ENCODE results near the gene SLF2. TPM values are rescaled to one million over a fixed set of nuclear protein-coding genes. Genes with fewer than 3 reads are reported as not detected.

SLF2 gene
- total RNA-seq, 2 donors from 2014 or later, result 15.1 to 21.9 TPM

GRCh38 chr10:100866575-100867098, 46.1 kb upstream of the SLF2 start:
- H3K9me3 ChIP-seq, result no peaks in the 10 kb centered on the region
- no peak for DNase-seq
- H3K36me3 ChIP-seq, result no peaks in the 10 kb centered on the region
- no peak overlapping the region for H3K27ac ChIP-seq
- intact Hi-C loops (cut with DNase I), result no loop called here
- no peaks in the 10 kb centered on the region for H3K4me1 ChIP-seq
- no peak overlapping the region for H3K9ac ChIP-seq (ENCODE audit: low read depth in 2 of 2, low read length in 2 of 2)
- no peaks in the 10 kb centered on the region for H3K27me3 ChIP-seq
- no peak overlapping the region for H3K4me3 ChIP-seq
- no peak for TF ChIP-seq CTCF (IDR thresholded peaks at IDR 0.05)

GRCh38 chr10:100867261-100867963, 45.4 kb upstream of the SLF2 start:
- TF ChIP-seq CTCF (IDR thresholded peaks at IDR 0.05), result no peak
- H3K4me1 ChIP-seq, result no peaks in the 10 kb centered on the region
- intact Hi-C loops (cut with DNase I), result no loop called here
- no peaks in the 10 kb centered on the region for H3K36me3 ChIP-seq
- no peak overlapping the region for H3K27ac ChIP-seq
- no peak overlapping the region for H3K4me3 ChIP-seq
- H3K9me3 ChIP-seq, result no peaks in the 10 kb centered on the region
- DNase-seq, result no peak
- no peak overlapping the region for H3K9ac ChIP-seq (ENCODE audit: low read depth in 2 of 2, low read length in 2 of 2)
- no peaks in the 10 kb centered on the region for H3K27me3 ChIP-seq

GRCh38 chr10:100868382-100868781, 44.4 kb upstream of the SLF2 start:
- Histone ChIP-seq H3K27ac (no peak overlapping the region), H3K4me3 (no peak overlapping the region), H3K36me3 (no peaks in the 10 kb centered on the region), H3K4me1 (no peaks in the 10 kb centered on the region), H3K27me3 (no peaks in the 10 kb centered on the region), H3K9ac (ENCODE audit: low read depth in 2 of 2, low read length in 2 of 2) (no peak overlapping the region), H3K9me3 (no peaks in the 10 kb centered on the region)
- intact Hi-C loops (cut with DNase I), result no loop called here
- TF ChIP-seq CTCF (IDR thresholded peaks at IDR 0.05), result no peak
- DNase-seq, result no peak

GRCh38 chr10:100869399-100869798, 43.4 kb upstream of the SLF2 start:
- Histone ChIP-seq H3K9me3 (no peaks in the 10 kb centered on the region), H3K4me1 (no peaks in the 10 kb centered on the region), H3K36me3 (no peaks in the 10 kb centered on the region), H3K9ac (ENCODE audit: low read depth in 2 of 2, low read length in 2 of 2) (no peak overlapping the region), H3K27me3 (no peaks in the 10 kb centered on the region), H3K4me3 (no peak overlapping the region), H3K27ac (no peak overlapping the region)
- intact Hi-C loops (cut with DNase I), result no loop called here
- no peak for TF ChIP-seq CTCF (IDR thresholded peaks at IDR 0.05)
- DNase-seq, result no peak

- H3K36me3 ChIP-seq, result no peaks in the 10 kb centered on the region
- H3K9ac ChIP-seq (ENCODE audit: low read depth in 2 of 2, low read length in 2 of 2), result no peak overlapping the region
- no peaks in the 10 kb centered on the region for H3K27me3 ChIP-seq
- TF ChIP-seq CTCF (IDR thresholded peaks at IDR 0.05), result peak; percentile 43
- H3K27ac ChIP-seq, result no peak overlapping the region
- H3K4me3 ChIP-seq, result no peak overlapping the region
- intact Hi-C loops (cut with DNase I), result loop anchor here (10.0 kb wide), 2 partner anchors 127 to 437 kb away; partner anchors contain the start of gene PAX2
- no peaks in the 10 kb centered on the region for H3K4me1 ChIP-seq
- H3K9me3 ChIP-seq, result no peaks in the 10 kb centered on the region
- peak; percentile 48 for DNase-seq
These were observed 40.5 kb upstream of the SLF2 start for GRCh38 chr10:100872034-100872791.
